HG03135 (cell line): ENCODE results near the gene R3HDM1.
"Not testable (repeated sequence)": the region's sequence is repeated elsewhere in the genome, so short reads cannot be mapped to it uniquely, and the experiment has no call there.

Source experiments
- ATAC-seq: cut with Tn5 transposase; IDR thresholded peaks from one replicate; pipeline ENCODE4 v1.9.1; 2021; ENCODE audit warnings: mild to moderate bottlenecking, moderate library complexity; ENCODE audit not compliant: unreplicated experiment

The R3HDM1 gene

DNA sequence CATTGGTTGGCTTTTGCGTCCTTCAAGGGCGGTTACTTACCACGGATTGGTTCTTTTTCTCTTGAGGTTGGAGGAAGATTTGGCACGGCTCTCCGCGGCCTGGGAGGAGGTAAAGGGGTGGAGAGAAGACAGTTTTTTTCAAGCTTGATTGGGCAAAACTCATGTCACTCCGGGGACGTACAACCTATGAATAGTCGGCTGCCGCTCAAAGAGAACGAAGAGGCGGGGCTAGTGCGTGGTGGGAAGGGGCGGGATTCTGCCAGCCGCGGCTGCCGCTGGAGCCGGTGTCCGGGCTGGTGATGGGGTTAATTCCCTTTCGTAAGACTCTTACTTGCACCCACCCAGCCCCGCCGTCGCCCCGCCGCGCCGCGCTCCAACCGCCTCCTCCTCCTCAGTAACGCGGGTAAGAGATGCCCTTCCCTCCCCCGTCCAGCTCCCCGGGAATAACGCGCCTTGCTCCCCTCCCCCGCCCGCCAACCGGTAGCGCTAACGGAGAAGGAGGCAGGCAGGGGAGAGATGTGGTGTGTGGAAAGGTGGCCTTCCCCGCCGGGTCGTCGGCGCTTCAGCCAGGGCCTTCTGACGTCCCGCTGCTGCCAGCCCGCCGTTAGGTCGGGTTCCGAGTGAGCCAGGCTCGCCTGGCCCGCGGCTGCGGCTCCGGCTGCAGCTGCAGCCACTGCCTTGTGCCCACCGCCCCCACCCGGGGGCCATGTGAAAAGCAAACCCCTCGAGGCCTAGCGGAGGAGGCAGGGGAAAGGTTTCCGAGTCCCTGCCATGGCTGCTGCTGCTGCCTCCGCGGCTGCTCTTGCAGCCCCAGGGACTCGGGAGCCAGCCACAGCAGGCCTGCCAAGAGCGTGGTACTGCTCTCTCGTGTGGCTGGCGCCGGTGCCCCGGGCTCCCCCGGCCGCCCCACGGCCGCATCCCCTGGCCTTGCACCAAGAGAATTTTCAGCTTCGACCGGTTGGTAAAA is at the start of gene R3HDM1:
Gene R3HDM1 (plus strand): TSS at position 254 of the 967 bp plus-strand sequence. CDS start 73,362 bp downstream, outside the sequence.
- peak; percentile 78 for ATAC-seq

- no peak for ATAC-seq
Observed at GRCh38 chr2:135485441-135485840, 45.8 kb upstream of the R3HDM1 start.

DNA sequence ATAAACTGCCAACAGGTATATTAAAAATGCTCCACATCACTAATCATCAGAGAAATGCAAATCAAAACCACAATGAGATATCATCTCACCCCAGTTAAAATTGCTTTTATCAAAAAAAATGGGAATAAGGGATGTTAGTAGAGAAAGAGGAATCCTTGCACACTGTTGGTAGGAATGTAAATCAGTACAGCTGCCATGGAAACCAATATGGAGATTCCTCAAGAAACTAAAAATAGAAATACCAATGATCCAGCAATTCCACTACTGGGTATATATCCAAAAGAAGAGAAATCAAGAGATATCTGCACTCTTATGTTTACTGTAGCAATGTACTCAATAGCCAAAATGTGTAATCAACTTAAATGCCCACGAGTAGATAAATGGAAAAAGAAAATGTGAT is 40.9 kb upstream of the R3HDM1 start:
- no peak for ATAC-seq

DNA sequence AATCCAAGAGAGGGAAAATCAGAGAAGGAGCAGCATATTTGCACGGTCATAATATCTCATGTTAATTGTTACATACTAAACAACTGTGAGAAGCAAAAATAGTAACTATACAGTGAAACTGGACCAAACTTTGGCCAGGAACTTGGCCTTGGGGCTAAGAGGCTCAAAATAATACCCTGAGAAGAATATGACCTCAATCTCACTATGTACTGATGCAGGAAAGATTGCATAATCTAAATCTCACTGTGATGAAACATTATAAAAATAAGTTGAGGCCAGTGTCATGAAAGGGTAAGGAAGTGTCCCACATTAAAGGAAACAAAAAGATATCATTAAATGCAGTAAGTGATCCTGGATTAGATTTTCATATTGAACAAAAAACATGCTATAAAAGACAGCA is 36.8 kb upstream of the R3HDM1 start:
- ATAC-seq = no peak

DNA sequence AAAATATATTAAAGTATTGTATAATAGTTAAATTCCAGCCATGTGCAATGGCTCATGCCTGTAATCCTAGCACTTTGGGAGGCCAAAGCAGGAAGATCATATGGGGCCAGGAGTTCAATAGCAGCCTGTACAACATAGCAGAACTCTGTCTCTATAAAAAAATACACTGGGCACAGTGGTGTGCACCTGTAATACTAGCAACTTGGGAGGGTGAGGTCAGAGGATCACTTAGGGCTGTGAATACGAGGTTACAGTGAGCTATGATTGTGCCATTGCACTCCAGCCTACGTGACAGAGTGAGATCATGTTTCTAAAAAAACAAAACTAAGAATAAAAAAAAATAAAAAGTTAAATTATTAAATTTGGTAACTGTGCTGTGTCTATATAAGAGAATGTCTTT is 36.4 kb upstream of the R3HDM1 start:
- ATAC-seq = no peak

DNA sequence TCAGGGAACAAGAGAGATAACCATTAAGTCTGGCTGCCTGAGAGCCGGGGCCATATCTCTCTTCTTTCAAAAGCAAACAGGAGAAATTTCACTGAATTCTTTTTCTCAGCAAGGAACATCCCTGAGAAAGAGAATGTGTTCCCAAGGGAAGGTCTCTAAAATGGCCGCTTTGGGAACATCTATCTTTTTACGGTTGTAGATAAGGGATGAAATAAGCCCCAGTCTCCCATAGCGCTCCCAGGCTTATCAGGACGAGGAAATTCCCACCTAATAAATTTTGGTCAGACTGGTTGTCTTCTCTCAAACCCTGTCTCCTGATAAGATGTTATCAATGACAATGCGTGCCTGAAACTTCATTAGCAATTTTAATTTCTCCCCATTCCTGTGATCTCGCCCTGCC is 32.7 kb upstream of the R3HDM1 start:
- ATAC-seq = not testable (repeated sequence)

DNA sequence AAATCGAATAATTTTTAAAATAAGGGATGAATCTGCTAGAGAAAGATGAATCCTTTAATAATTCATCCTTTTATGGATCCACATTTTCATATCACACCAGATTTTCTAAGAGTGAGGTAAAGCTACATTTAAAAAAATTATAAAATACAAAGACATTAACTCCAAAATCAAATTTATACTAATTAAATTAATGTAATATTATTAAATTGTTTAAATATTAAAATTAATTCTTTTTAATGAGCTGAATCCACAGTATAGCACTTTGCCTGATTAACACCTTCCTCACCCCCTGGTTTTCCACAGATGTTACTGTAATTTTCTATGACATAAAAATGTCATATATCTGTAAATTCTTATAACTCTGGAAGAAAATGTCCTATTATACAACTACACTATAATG is 26.5 kb upstream of the R3HDM1 start:
- ATAC-seq = no peak

GRCh38 chr2:135510577-135510976 is 20.7 kb upstream of the R3HDM1 start:
- ATAC-seq = no peak

- no peak for ATAC-seq
Observed at GRCh38 chr2:135512099-135512498, 19.2 kb upstream of the R3HDM1 start.

DNA sequence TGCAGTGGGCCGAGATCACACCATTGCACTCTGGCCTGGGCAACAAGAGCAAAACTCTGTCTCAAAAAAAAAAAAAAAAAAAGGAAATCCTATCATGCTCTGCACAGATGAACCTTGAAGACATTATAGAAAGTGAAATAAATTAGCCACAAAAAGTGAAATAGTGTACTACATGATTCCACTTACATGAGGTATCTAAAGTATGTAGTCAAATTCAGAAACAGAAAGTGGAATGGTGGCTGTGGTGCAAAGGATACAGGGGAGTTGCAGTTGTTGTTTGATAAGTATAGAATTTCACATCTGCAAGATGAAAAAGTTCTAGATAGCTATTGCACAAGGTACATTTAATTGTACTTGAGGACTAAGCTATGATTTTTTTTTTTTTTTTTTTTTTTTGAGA is 5.5 kb upstream of the R3HDM1 start:
- ATAC-seq = peak; percentile 26

GRCh38 chr2:135528006-135528405 is 3.3 kb upstream of the R3HDM1 start:
- ATAC-seq = no peak

DNA sequence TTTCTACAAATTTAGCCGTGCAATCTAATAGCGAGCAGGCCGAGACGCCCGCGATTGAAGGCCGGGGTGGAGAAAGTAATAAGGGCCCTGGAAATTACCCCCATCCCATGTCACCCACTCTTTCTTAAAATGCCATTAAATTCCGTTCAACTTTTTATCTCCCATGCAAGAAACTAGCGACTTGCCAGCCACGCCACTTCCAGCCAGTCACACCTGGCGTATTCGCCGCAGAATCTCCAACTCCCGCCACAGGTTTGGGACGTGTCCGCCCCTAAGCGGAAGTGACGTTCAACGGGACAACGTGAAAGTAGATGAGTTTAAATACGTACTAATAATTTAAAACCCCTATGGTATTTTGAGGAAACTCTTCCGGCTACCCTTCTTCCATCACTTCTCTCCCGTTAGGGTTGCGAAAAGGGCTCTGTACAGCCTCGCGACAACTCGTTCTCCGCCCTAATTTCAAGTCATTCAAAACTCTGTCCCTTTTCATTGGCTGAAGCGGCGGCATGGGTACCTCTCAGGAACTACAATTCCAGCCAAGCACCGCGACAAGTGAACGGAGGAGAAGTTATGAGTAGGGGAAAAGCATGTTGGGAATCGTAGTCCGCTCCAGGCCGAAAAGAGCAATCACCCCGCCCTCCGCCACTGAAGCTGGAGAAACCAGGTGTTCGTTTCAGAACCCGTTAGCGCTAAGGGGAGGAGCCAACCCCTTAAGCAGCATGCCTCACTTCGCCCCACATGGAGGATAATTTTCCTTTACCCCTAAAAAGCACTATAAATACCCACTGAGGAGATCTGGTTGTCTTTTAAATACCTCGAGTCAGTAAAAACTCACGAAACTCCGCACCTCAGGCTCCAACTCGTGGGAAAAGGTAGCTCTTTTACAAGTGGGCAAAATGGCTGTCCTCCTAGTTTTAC is 712 bp upstream of the R3HDM1 start, which contains the start of gene ZRANB3:
Gene ZRANB3 (minus strand): TSS at position 906 of the 918 bp plus-strand sequence.
- ATAC-seq = peak; percentile 65

- ATAC-seq = no peak
Observed at GRCh38 chr2:135532581-135532980, 1.3 kb downstream of the R3HDM1 start.

DNA sequence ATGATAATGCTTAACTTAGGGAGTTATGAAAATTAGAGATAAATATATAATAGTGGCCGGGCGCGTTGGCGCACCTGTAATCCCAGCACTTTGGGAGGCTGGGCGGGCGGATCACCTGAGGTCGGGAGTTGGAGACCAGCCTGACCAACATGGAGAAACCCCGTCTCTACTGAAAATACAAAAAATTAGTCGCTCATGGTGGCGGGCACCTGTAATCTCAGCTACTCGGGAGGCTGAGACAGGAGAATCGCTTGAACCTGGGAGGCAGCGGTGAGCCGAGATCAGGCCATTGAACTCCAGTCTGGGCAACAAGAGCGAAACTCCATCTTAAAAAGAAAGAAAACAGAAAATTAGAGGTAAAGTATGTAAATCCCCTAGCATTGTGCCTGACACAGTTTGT is 2.3 kb downstream of the R3HDM1 start:
- ATAC-seq = not testable (repeated sequence)

GRCh38 chr2:135546436-135546835 is 15.2 kb downstream of the R3HDM1 start:
- no peak for ATAC-seq

DNA sequence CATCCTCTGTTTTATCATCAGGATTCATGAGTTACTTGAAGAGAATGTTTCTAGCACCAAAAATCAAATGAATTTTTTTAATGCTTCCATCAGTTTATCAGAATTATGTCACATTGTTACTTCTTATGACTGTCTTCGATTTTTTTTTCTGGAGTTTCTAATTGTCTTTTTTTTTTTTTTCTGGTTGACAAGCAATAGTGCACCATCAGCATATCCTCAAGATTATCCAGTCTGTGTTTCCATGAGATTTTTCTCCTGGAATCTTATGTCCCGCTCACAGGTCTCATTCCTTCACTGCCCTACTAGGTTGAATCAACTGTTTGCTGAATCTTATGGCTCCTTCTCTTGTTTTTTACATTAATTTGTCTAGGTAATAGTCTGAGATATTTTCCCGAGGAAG is 16.0 kb downstream of the R3HDM1 start:
- ATAC-seq = no peak

DNA sequence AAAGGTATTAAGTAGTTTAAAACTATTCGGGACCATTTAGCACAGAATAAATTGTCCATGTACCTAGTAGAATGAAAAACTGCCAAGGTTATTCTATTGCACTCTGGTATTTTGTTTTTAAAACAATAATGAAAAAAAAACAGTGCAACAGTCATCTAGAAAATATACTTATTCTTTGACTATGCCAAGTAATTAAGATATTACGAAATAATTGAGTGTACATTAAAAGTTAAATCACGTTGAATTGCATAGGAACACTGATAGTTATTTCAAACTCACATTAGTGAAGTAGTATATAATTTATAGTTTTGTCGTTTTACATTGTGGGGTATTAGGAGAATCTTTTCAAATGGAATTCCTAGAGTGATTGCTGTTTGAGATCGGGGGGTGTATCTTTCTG is 20.1 kb downstream of the R3HDM1 start:
- ATAC-seq = no peak

DNA sequence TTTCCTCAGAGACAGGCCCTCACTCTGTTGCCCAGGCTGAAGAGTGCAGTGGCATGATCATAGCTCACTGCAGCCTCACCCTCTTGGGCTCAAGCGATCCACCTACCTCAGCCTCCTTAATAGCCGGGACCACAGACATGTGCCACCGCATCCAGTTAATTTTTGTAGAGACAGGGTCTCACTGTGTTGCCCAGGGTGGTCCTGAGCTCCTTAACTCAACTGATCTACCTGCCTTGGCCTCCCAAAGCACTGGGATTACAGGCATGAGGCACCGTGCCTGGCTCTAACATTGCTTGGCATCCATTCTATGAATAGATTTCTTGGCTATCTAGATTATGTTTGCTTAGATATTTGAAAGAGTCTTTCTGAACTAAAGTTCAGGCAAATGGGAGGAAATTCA is 21.6 kb downstream of the R3HDM1 start:
- no peak for ATAC-seq

DNA sequence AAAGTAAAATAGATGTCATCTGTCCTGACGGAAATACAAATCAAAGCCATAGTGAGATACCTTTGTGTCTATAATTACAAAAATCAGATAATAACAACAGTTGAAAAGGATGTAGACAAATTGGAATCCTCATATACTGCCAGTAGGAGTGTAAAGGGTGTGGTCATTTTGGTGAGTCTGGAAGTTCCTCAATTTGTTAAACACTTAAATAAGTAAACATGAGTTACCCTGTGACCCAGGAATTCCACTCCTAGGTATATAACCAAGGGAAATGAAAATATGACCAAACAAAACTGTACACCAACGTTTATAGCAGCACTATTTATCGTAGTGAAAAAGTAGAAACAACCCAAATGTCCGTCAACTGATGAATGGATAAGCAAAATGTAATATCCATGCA is 24.0 kb downstream of the R3HDM1 start:
- no peak for ATAC-seq

DNA sequence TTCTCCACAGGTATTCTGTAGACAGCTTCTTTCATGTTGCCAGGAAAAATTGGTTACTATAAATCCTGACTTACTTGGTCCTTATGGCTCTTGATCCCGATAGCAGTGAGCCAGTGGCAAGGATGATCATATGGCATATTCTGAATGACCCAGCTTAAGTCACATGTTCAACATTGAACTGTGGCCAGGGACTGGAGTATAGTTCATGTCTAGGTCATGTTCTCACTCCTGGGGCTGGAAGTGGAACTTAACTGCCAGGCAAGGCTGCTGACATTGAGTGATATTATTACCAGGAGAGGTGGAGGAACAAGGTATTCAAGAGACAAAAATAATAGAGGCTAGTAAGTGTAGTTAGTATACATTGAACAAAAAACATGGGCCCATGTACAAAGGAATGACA is 26.2 kb downstream of the R3HDM1 start:
- no peak for ATAC-seq

- ATAC-seq = no peak
Observed at GRCh38 chr2:135561925-135562324, 30.6 kb downstream of the R3HDM1 start.
